ENCODE results near the gene DOK6. TPM values are rescaled to one million over a fixed set of nuclear protein-coding genes. Genes with fewer than 3 reads are reported as not detected.

DOK6 gene
- total and polyA plus RNA-seq, 2 of the 13 experiments (the other 11 are each of a cell fraction or from before 2014, with no cell fraction given): 17.0 to 17.2 TPM

- TF ChIP-seq GMEB1 (CRISPR knock-in tag; IDR thresholded peaks at IDR 0.05; ENCODE audit: borderline replicate concordance) (no peak), CREB1 (IDR thresholded peaks at IDR 0.05) (no peak), CREB1 (CRISPR knock-in tag; IDR thresholded peaks at IDR 0.05) (0 out of 2 replicates have a peak, but pooled peaks have one; percentile 15), STAG1 (CRISPR knock-in tag; IDR thresholded peaks at IDR 0.05) (peak; percentile 28), HOXA5 (CRISPR knock-in tag; IDR thresholded peaks at IDR 0.05) (no peak), ZNF512 (CRISPR knock-in tag; IDR thresholded peaks at IDR 0.05) (no peak), PHB2 (IDR thresholded peaks at IDR 0.05; ENCODE audit: partially characterized antibody) (no peak), ZNF766 (CRISPR knock-in tag; IDR thresholded peaks at IDR 0.05; ENCODE audit: borderline replicate concordance) (no peak), ZNF609 (CRISPR knock-in tag; IDR thresholded peaks at IDR 0.05; ENCODE audit: borderline replicate concordance) (peak; percentile 78; the same call in 1 of the 2 replicates), ONECUT2 (CRISPR knock-in tag; IDR thresholded peaks at IDR 0.05) (peak; percentile 87), ESRRA (CRISPR knock-in tag; IDR thresholded peaks at IDR 0.05; ENCODE audit: low read depth) (peak; percentile 80), ZNF431 (CRISPR knock-in tag; IDR thresholded peaks at IDR 0.05; ENCODE audit: borderline replicate concordance, low read depth) (no peak)
- TF ChIP-seq, protein P1, sequence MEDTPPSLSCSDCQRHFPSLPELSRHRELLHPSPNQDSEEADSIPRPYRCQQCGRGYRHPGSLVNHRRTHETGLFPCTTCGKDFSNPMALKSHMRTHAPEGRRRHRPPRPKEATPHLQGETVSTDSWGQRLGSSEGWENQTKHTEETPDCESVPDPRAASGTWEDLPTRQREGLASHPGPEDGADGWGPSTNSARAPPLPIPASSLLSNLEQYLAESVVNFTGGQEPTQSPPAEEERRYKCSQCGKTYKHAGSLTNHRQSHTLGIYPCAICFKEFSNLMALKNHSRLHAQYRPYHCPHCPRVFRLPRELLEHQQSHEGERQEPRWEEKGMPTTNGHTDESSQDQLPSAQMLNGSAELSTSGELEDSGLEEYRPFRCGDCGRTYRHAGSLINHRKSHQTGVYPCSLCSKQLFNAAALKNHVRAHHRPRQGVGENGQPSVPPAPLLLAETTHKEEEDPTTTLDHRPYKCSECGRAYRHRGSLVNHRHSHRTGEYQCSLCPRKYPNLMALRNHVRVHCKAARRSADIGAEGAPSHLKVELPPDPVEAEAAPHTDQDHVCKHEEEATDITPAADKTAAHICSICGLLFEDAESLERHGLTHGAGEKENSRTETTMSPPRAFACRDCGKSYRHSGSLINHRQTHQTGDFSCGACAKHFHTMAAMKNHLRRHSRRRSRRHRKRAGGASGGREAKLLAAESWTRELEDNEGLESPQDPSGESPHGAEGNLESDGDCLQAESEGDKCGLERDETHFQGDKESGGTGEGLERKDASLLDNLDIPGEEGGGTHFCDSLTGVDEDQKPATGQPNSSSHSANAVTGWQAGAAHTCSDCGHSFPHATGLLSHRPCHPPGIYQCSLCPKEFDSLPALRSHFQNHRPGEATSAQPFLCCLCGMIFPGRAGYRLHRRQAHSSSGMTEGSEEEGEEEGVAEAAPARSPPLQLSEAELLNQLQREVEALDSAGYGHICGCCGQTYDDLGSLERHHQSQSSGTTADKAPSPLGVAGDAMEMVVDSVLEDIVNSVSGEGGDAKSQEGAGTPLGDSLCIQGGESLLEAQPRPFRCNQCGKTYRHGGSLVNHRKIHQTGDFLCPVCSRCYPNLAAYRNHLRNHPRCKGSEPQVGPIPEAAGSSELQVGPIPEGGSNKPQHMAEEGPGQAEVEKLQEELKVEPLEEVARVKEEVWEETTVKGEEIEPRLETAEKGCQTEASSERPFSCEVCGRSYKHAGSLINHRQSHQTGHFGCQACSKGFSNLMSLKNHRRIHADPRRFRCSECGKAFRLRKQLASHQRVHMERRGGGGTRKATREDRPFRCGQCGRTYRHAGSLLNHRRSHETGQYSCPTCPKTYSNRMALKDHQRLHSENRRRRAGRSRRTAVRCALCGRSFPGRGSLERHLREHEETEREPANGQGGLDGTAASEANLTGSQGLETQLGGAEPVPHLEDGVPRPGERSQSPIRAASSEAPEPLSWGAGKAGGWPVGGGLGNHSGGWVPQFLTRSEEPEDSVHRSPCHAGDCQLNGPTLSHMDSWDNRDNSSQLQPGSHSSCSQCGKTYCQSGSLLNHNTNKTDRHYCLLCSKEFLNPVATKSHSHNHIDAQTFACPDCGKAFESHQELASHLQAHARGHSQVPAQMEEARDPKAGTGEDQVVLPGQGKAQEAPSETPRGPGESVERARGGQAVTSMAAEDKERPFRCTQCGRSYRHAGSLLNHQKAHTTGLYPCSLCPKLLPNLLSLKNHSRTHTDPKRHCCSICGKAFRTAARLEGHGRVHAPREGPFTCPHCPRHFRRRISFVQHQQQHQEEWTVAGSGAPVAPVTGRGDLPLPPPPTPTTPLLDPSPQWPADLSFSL (CRISPR knock-in tag; IDR thresholded peaks at IDR 0.05): no peak
Observed at GRCh38 chr18:69659142-69659651, 258.5 kb downstream of the DOK6 start (continued).
